ENCODE measurements around the gene PTPRZ1.

- TF ChIP-seq POLR2A (IDR thresholded peaks at IDR 0.05), result no peak
- TF ChIP-seq CTCF (IDR thresholded peaks at IDR 0.05), result no peak
Measured at GRCh38 chr7:122027058-122027457, 154.1 kb downstream of the PTPRZ1 start.
